A549 (cell line): ENCODE data around the gene ELAVL1. TPM values are rescaled to one million over a fixed set of nuclear protein-coding genes. Genes with fewer than 3 reads are reported as not detected.

Source experiments
- ATAC-seq, 2 experiments: fragments of 200-7000 bp in 1 of 2; fragments of >200 bp in 1 of 2; cut with Nextera tagmentation in 1 of 2; cut with Tn5 transposase in 1 of 2; 3 replicates each; pipeline versions ENCODE4 v1.8.0 to v1.9.1; 2018 to 2020; ENCODE audit warnings: mild to moderate bottlenecking in 1 of 2, moderate library complexity in 1 of 2
- CTCF ChIA-PET: fragments of 300-600 bp; sonication (Branson Sonifier 250); formaldehyde crosslinking; extraction: SDS; loops from one replicate; lab custom pipeline; 2021; ENCODE audit warnings: antibody characterized with exemption, inconsistent platforms; lab: Yijun Ruan, JAX
- POLR2A ChIA-PET: fragments of 350-600 bp; formaldehyde crosslinking; extraction: SDS; loops from one replicate; lab custom pipeline; 2021; ENCODE audit warnings: antibody characterized with exemption, inconsistent platforms; lab: Yijun Ruan, JAX
- DNase-seq, 2 experiments: peaks; one replicate each; pipeline versions ENCODE4 v3.0.0 to v3.0.0-alpha.2; 2011 to 2016; ENCODE audit warnings: low read depth in 1 of 2, low spot score in 1 of 2
- FAIRE-seq: peaks from 2 replicates; lab custom pipeline; 2011; peaks lifted over from hg19 to GRCh38; lab: Jason Lieb, UNC
- H3K27ac ChIP-seq, 2 experiments: fragments of >200 bp; sonication (Bioruptor Twin); formaldehyde crosslinking; 3 replicates each; pipeline ENCODE4 v1.5.1; 2016 to 2017
- H3K4me1 ChIP-seq: fragments of >200 bp; sonication (Bioruptor Twin); formaldehyde crosslinking; 3 replicates; pipeline ENCODE4 v1.6.1; 2016
- H3K4me2 ChIP-seq: fragments of >200 bp; sonication (Bioruptor Twin); formaldehyde crosslinking; 3 replicates; pipeline ENCODE4 v1.6.1; 2016
- H3K4me3 ChIP-seq: fragments of >200 bp; sonication (Bioruptor Twin); formaldehyde crosslinking; 3 replicates; pipeline ENCODE4 v1.5.1; 2016
- H3K9me3 ChIP-seq: fragments of >200 bp; sonication (Bioruptor Twin); formaldehyde crosslinking; 3 replicates; pipeline ENCODE4 v1.6.1; 2016
- CBX2 ChIP-seq: fragments of 200-600 bp; sonication (generic); IDR thresholded peaks from 2 replicates; pipeline ENCODE4 v1.6.1; 2016; ENCODE audit warnings: low read depth, mild to moderate bottlenecking, borderline replicate concordance
- CBX8 ChIP-seq: fragments of 200-600 bp; sonication (generic); IDR thresholded peaks from 2 replicates; pipeline ENCODE4 v1.6.1; 2016
- EHMT2 ChIP-seq: fragments of 200-600 bp; sonication (generic); IDR thresholded peaks from 2 replicates; pipeline ENCODE4 v1.6.1; 2016; ENCODE audit warnings: antibody characterized with exemption, low read depth, mild to moderate bottlenecking, moderate library complexity
- FOXS1 ChIP-seq: fragments of 250-450 bp; sonication (Bioruptor Pico); IDR thresholded peaks from 2 replicates; pipeline ENCODE4 v1.5.0; 2020; ENCODE audit warnings: mild to moderate bottlenecking, moderate library complexity
- HEYL ChIP-seq: fragments of 250-450 bp; sonication (Bioruptor Pico); IDR thresholded peaks from 2 replicates; pipeline ENCODE4 v1.8.0; 2021; ENCODE audit warnings: mild to moderate bottlenecking, moderate library complexity
- HOXB13 ChIP-seq: fragments of 250-450 bp; sonication (Bioruptor Pico); IDR thresholded peaks from 2 replicates; pipeline ENCODE4 v1.5.0; 2020; ENCODE audit warnings: low read depth, mild to moderate bottlenecking, moderate library complexity
- HOXB5 ChIP-seq: fragments of 250-450 bp; sonication (Bioruptor Pico); IDR thresholded peaks from 2 replicates; pipeline ENCODE4 v1.5.0; 2020; ENCODE audit warnings: mild to moderate bottlenecking, moderate library complexity
- NFE2L2 ChIP-seq: fragments of 150-350 bp; conservative IDR thresholded peaks from 2 replicates; pipeline ENCODE4 v1.6.1; 2014; ENCODE audit warnings: low read length
- NR3C1 ChIP-seq: fragments of >200 bp; sonication (Bioruptor Twin); formaldehyde crosslinking; IDR thresholded peaks from 3 replicates; pipeline ENCODE4 v1.6.1; 2017
- PHF8 ChIP-seq: fragments of 200-600 bp; sonication (generic); IDR thresholded peaks from 2 replicates; pipeline ENCODE4 v1.6.1; 2016; ENCODE audit warnings: low read depth, mild to moderate bottlenecking, antibody characterized with exemption, moderate library complexity, borderline replicate concordance
- RNF2 ChIP-seq: fragments of 200-600 bp; sonication (generic); IDR thresholded peaks from 2 replicates; pipeline ENCODE4 v1.6.1; 2016; ENCODE audit warnings: low read depth, mild to moderate bottlenecking, antibody characterized with exemption, moderate library complexity, borderline replicate concordance
- TP53 ChIP-seq: fragments of 250-450 bp; sonication (Bioruptor Pico); IDR thresholded peaks from 2 replicates; pipeline ENCODE4 v1.5.0; 2021; ENCODE audit warnings: mild to moderate bottlenecking, moderate library complexity
- ZC3H11A ChIP-seq: fragments of 450-650 bp; IDR thresholded peaks from 2 replicates; pipeline ENCODE4 v1.6.1; 2014; ENCODE audit warnings: antibody characterized with exemption, mild to moderate bottlenecking
- ZSCAN20 ChIP-seq: fragments of 250-450 bp; sonication (Bioruptor Pico); IDR thresholded peaks from 2 replicates; pipeline ENCODE4 v1.8.0; 2022; ENCODE audit warnings: mild to moderate bottlenecking, moderate library complexity
- WGBS: methylation state at CpG from one replicate; pipeline ENCODE4 v1.1.6; 2017; ENCODE audit errors: missing lambda C conversion rate; 5-methylcytosine and 5-hydroxymethylcytosine counted together
- polyA plus RNA-seq, 4 experiments: library from polyadenylated mRNA; depleted of rRNA in 3 of 4; stranded (reverse); fragments of >200 nt; fragmentation: RNase III in 1 of 4; extraction: RNeasy Plus Mini Kit Qiagen cat#74134 plus additional on column Dnase treatment in 1 of 4; gene quantifications; 2 replicates in 3 of 4; 3 replicates in 1 of 4; pipeline ENCODE4 v1.2.3, GENCODE V29; 2011 to 2017
- TF ChIP-seq, protein P1 (sequence below): fragments of >200 bp; sonication (Bioruptor Twin); formaldehyde crosslinking; IDR thresholded peaks from 2 replicates; pipeline ENCODE4 v1.6.1; 2016
- TF ChIP-seq, protein P2 (sequence below): fragments of 250-450 bp; sonication (Bioruptor Pico); IDR thresholded peaks from 2 replicates; pipeline ENCODE4 v1.5.0; 2021; ENCODE audit warnings: mild to moderate bottlenecking, moderate library complexity, borderline replicate concordance
- TF ChIP-seq, protein P3 (sequence below): fragments of 150-350 bp; IDR thresholded peaks from 2 replicates; pipeline ENCODE4 v1.6.1; 2014; ENCODE audit warnings: low read depth, mild to moderate bottlenecking, low read length
- TF ChIP-seq, protein P4 (sequence below): fragments of 200-600 bp; sonication (generic); IDR thresholded peaks from 2 replicates; pipeline ENCODE4 v1.6.1; 2016; ENCODE audit warnings: antibody characterized with exemption, mild to moderate bottlenecking, moderate library complexity

Gene ELAVL1
- polyA plus RNA-seq, 2 of the 4 experiments (the other 2 are of a cell fraction): 39.3 to 55.6 TPM

DNA sequence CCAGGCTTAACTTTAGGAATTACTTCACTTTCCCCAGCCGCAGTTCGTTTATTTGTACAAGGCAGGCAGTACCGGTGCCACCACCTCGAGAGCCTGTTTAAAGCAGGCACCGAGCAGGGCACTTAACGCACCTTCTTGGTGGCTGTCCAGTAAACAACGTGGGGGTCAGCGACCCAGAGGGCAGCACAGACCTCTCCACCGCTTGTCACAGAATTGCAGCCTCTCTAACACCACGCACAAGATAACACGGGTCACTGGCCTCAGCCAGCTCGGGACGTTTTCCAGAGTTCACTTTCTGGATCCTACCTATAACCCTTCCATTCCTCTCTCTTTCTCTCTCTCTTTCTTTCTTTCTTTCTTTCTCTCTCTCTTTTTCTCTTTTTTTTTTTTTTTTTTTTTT is 16.8 kb upstream of the ELAVL1 start:
- WGBS: 67% methylated on average over 11 of the region's 13 CpGs
- ChIA-PET POLR2A (no interaction called here), CTCF (no interaction called here)
- DNase-seq: no peak
- Histone ChIP-seq H3K27ac (no peak overlapping the region), H3K4me1 (no peaks in the 10 kb centered on the region), H3K4me2 (no peak overlapping the region), H3K4me3 (no peak overlapping the region), H3K9me3 (no peaks in the 10 kb centered on the region)
- TF ChIP-seq NR3C1 (no peak), TP53 (CRISPR knock-in tag) (no peak), HOXB5 (CRISPR knock-in tag) (no peak), ZSCAN20 (CRISPR knock-in tag) (no peak)
- no peak for ATAC-seq
- FAIRE-seq: no peak

DNA sequence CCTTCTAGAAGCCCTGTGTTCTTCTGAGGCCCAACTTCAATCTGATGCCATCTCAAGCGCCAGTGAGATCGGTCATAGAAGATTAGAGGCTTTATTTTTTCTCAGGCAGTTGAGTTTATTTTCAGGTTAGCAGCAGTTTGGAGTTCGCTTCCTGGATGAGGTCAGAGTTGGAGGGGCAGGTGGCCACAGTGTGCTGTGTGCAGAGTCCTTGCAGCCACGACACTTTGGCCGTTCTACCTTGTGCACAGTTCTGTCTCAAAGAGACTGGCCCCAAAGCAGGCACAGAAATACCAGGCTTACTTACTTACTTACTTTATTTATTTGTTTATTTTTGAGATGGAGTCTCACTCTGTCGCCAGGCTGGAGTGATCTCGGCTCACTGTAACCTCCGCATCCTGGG is 15.9 kb upstream of the ELAVL1 start:
- TF ChIP-seq RNF2 (no peak), CBX2 (no peak), NFE2L2 (no peak), EHMT2 (no peak), HOXB5 (CRISPR knock-in tag) (no peak)
- TF ChIP-seq, protein P1, sequence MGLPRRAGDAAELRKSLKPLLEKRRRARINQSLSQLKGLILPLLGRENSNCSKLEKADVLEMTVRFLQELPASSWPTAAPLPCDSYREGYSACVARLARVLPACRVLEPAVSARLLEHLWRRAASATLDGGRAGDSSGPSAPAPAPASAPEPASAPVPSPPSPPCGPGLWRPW: no peak
- FAIRE-seq: no peak
- no peaks in the 10 kb centered on the region for H3K9me3 ChIP-seq
- no peak for DNase-seq
- H3K4me2 ChIP-seq: no peak overlapping the region
- CTCF ChIA-PET: interaction anchor here (1.0 kb wide), 1 partner anchor 19 kb away, joined by 3 read pairs; no protein-coding TSS in a partner anchor
- no peaks in the 10 kb centered on the region for H3K4me1 ChIP-seq
- POLR2A ChIA-PET: no interaction called here
- H3K27ac ChIP-seq: no peak overlapping the region
- no peak overlapping the region for H3K4me3 ChIP-seq
- no peak for ATAC-seq
- 88% methylated on average over 8 of the region's 8 CpGs for WGBS

DNA sequence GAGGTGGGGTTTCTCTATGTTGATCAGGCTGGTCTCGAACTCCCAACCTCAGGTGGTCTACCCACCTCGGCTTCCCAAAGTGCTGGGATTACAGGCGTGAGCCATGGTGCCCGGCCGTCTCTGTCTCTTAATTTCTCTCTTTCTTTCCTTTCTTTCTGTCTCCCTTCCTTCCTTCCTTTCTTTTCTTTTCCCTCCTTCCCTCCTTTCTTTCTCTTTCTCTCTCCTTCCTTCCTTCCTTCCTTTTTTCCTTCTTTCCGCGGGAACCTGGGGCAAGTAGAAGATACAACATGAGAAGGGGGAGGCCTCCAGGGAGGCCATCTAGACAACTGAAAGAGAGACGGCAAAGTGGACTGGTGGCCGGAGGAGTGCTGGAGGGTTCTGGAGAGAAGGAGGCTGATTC is 15.2 kb upstream of the ELAVL1 start:
- no peak overlapping the region for H3K27ac ChIP-seq
- no peak overlapping the region for H3K4me2 ChIP-seq
- H3K4me3 ChIP-seq: no peak overlapping the region
- POLR2A ChIA-PET: no interaction called here
- CTCF ChIA-PET: interaction anchor here (1.0 kb wide), 1 partner anchor 19 kb away, joined by 3 read pairs; no protein-coding TSS in a partner anchor
- no peaks in the 10 kb centered on the region for H3K9me3 ChIP-seq
- ATAC-seq: no peak
- H3K4me1 ChIP-seq: no peaks in the 10 kb centered on the region
- no peak for DNase-seq
- 78% methylated on average over 9 of the region's 9 CpGs for WGBS
- FAIRE-seq: no peak
- TF ChIP-seq, protein P2, sequence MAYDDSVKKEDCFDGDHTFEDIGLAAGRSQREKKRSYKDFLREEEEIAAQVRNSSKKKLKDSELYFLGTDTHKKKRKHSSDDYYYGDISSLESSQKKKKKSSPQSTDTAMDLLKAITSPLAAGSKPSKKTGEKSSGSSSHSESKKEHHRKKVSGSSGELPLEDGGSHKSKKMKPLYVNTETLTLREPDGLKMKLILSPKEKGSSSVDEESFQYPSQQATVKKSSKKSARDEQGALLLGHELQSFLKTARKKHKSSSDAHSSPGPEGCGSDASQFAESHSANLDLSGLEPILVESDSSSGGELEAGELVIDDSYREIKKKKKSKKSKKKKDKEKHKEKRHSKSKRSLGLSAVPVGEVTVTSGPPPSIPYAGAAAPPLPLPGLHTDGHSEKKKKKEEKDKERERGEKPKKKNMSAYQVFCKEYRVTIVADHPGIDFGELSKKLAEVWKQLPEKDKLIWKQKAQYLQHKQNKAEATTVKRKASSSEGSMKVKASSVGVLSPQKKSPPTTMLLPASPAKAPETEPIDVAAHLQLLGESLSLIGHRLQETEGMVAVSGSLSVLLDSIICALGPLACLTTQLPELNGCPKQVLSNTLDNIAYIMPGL (CRISPR knock-in tag): no peak
- TF ChIP-seq, protein P3, sequence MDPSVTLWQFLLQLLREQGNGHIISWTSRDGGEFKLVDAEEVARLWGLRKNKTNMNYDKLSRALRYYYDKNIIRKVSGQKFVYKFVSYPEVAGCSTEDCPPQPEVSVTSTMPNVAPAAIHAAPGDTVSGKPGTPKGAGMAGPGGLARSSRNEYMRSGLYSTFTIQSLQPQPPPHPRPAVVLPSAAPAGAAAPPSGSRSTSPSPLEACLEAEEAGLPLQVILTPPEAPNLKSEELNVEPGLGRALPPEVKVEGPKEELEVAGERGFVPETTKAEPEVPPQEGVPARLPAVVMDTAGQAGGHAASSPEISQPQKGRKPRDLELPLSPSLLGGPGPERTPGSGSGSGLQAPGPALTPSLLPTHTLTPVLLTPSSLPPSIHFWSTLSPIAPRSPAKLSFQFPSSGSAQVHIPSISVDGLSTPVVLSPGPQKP: no peak
- TF ChIP-seq, protein P4, sequence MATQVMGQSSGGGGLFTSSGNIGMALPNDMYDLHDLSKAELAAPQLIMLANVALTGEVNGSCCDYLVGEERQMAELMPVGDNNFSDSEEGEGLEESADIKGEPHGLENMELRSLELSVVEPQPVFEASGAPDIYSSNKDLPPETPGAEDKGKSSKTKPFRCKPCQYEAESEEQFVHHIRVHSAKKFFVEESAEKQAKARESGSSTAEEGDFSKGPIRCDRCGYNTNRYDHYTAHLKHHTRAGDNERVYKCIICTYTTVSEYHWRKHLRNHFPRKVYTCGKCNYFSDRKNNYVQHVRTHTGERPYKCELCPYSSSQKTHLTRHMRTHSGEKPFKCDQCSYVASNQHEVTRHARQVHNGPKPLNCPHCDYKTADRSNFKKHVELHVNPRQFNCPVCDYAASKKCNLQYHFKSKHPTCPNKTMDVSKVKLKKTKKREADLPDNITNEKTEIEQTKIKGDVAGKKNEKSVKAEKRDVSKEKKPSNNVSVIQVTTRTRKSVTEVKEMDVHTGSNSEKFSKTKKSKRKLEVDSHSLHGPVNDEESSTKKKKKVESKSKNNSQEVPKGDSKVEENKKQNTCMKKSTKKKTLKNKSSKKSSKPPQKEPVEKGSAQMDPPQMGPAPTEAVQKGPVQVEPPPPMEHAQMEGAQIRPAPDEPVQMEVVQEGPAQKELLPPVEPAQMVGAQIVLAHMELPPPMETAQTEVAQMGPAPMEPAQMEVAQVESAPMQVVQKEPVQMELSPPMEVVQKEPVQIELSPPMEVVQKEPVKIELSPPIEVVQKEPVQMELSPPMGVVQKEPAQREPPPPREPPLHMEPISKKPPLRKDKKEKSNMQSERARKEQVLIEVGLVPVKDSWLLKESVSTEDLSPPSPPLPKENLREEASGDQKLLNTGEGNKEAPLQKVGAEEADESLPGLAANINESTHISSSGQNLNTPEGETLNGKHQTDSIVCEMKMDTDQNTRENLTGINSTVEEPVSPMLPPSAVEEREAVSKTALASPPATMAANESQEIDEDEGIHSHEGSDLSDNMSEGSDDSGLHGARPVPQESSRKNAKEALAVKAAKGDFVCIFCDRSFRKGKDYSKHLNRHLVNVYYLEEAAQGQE: no peak
- TF ChIP-seq FOXS1: no peak
- TF ChIP-seq PHF8: no peak
- no peak for TF ChIP-seq ZC3H11A
- TF ChIP-seq CBX8: no peak
- no peak for TF ChIP-seq HEYL (CRISPR knock-in tag)
- no peak for TF ChIP-seq HOXB13
